Head of caudate nucleus (tissue), 42 donors: ENCODE data around the gene ARFGAP3.

ENCODE experiments used
- DNase-seq, 42 donors: peaks; one replicate each; pipeline versions ENCODE4 v3.0.0 to v3.0.0-alpha.2; 2020 to 2021; ENCODE audit warnings: mixed read lengths in 7 of 42
- intact Hi-C: fragments of 100-400 bp; cut with DNase I; formaldehyde crosslinking; loops from one replicate; pipeline ENCODE4 v1.15.0; 2022

The ARFGAP3 gene

GRCh38 chr22:42834177-42834949 lies 22.7 kb downstream of the ARFGAP3 start:
- intact Hi-C loops: no loop called here
- peak in 1 of 42 donors; percentile 13 for DNase-seq

- intact Hi-C loops: no loop called here
- no peak for DNase-seq
These were observed 24.0 kb downstream of the ARFGAP3 start for GRCh38 chr22:42833104-42833503.

- intact Hi-C loops: no loop called here
- DNase-seq: peak in 1 of 42 donors; percentile 32
These were observed 25.4 kb downstream of the ARFGAP3 start for GRCh38 chr22:42831712-42832111.

GRCh38 chr22:42830161-42830560 lies 26.9 kb downstream of the ARFGAP3 start:
- intact Hi-C loops: no loop called here
- no peak for DNase-seq

- DNase-seq: no peak
- intact Hi-C loops: no loop called here
These were observed 27.8 kb downstream of the ARFGAP3 start for GRCh38 chr22:42829302-42829701.

GRCh38 chr22:42825796-42826195 lies 31.3 kb downstream of the ARFGAP3 start:
- intact Hi-C loops: no loop called here
- DNase-seq: no peak

- intact Hi-C loops: no loop called here
- DNase-seq: no peak
These were observed 35.7 kb downstream of the ARFGAP3 start for GRCh38 chr22:42821386-42821785.

GRCh38 chr22:42820045-42820763 lies 36.9 kb downstream of the ARFGAP3 start:
- DNase-seq: peak in 2 of 42 donors; percentile 24 to 27
- intact Hi-C loops: no loop called here

- intact Hi-C loops: no loop called here
- DNase-seq: peak in 1 of 42 donors; percentile 38
These were observed 37.5 kb downstream of the ARFGAP3 start for GRCh38 chr22:42819412-42820044.

GRCh38 chr22:42817556-42817955 lies 39.5 kb downstream of the ARFGAP3 start:
- intact Hi-C loops: no loop called here

GRCh38 chr22:42816336-42816735 lies 40.7 kb downstream of the ARFGAP3 start:
- intact Hi-C loops: no loop called here
- DNase-seq: no peak

More at GRCh38 chr22:42817556-42817955, 39.5 kb downstream of the ARFGAP3 start:
- no peak for DNase-seq

GRCh38 chr22:42814616-42815015 lies 42.5 kb downstream of the ARFGAP3 start:
- no peak for DNase-seq
- intact Hi-C loops: no loop called here

- intact Hi-C loops: no loop called here
- no peak for DNase-seq
These were observed 42.9 kb downstream of the ARFGAP3 start for GRCh38 chr22:42814215-42814614.

- peak in 1 of 42 donors; percentile 10 for DNase-seq
- intact Hi-C loops: no loop called here
These were observed 43.6 kb downstream of the ARFGAP3 start for GRCh38 chr22:42813501-42813900.

GRCh38 chr22:42811459-42811858 lies 45.6 kb downstream of the ARFGAP3 start:
- intact Hi-C loops: no loop called here
- no peak for DNase-seq

- intact Hi-C loops: no loop called here
- DNase-seq: no peak
These were observed 48.6 kb downstream of the ARFGAP3 start for GRCh38 chr22:42808521-42808920.

GRCh38 chr22:42807185-42807584 lies 49.9 kb downstream of the ARFGAP3 start:
- intact Hi-C loops: no loop called here
- no peak for DNase-seq

- intact Hi-C loops: no loop called here
These were observed 50.9 kb downstream of the ARFGAP3 start for GRCh38 chr22:42805998-42806830.

More at GRCh38 chr22:42805998-42806830, 50.9 kb downstream of the ARFGAP3 start:
- peak in 1 of 42 donors; percentile 22 for DNase-seq
